Measurements from ENCODE around the gene MRPS30.

DNA sequence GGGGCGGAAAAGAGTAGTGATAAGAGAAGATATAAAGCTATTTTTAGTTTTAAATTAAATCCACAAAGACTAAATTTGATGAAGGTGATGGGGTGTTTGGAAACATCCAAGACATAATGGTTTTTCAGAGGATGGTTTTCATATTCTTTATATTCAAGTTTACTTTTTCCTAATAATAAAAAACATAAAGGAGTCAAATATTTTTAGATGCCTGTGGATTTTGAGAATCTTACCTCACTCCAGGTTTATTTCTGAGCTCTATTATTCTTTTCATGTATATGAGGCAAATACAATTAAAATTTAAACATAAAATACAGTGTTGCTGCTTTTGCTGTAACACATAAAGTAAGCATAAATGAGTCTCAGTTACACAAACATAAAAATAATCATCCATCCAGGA, 22.2 kb downstream of the MRPS30 start:
- TF ChIP-seq CTCF (conservative IDR thresholded peaks at IDR 0.05) (no peak), EZH2 (IDR thresholded peaks at IDR 0.05; ENCODE audit: low read depth) (no peak)
